Measurements from ENCODE around the gene RNF145. TPM values are rescaled to one million over a fixed set of nuclear protein-coding genes. Genes with fewer than 3 reads are reported as not detected.

The RNF145 gene
- total and polyA plus RNA-seq, 2 of the 13 experiments (the other 11 are each of a cell fraction or from before 2014, with no cell fraction given): 24.6 TPM

GRCh38 chr5:159123700-159124099 is 85.7 kb downstream of the RNF145 start (continued):
- no peak for TF ChIP-seq BRF2 (CRISPR knock-in tag; IDR thresholded peaks at IDR 0.05)
- TF ChIP-seq ZNF776 (CRISPR knock-in tag; IDR thresholded peaks at IDR 0.05): no peak
- TF ChIP-seq ZMYM2 (CRISPR knock-in tag; IDR thresholded peaks at IDR 0.05): no peak

DNA sequence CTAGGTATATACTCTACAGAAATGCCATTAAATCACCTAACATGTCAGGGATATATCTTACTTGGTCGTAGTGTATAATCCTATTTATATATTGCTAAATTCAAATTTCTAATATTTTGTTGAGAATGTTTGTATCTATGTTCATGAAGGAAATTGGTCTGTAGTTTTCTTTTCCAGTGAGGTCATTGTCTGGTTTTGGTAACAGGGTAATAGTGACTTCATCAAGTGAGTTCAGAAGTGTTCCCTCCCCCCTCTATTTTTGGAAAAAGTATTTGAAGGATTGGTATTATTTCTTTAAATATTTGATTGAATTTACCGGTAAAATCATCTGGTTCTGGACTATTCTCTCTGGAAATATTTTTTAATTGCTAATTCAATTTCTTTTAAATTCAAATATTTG is 86.2 kb downstream of the RNF145 start:
- no peaks in the 10 kb centered on the region for H3K27me3 ChIP-seq (ENCODE audit: control insufficient read depth in 1 of 2, insufficient read depth in 2 of 2, low read length in 2 of 2)
- no peak overlapping the region for H3K4me3 ChIP-seq (replicated peaks in 1 of 3; ENCODE audit: insufficient read depth in 1 of 3, low read depth in 2 of 3, low read length in 3 of 3)
- FAIRE-seq: no peak
- H3K4me1 ChIP-seq (ENCODE audit: insufficient read depth, low read length): peaks cover 12% of the 10 kb centered on the region; the same call in 1 of the 2 replicates
- no peaks in the 10 kb centered on the region for H3K79me2 ChIP-seq (ENCODE audit: insufficient read depth, low read length)
- no peak overlapping the region for H2AFZ ChIP-seq (ENCODE audit: low read length)
- H3K9ac ChIP-seq (ENCODE audit: insufficient read depth, low read depth, low read length): no peak overlapping the region
- no peak for ATAC-seq
- TF ChIP-seq ZNF724P (CRISPR knock-in tag; IDR thresholded peaks at IDR 0.05; ENCODE audit: borderline replicate concordance) (no peak), CENPT (CRISPR knock-in tag; IDR thresholded peaks at IDR 0.05; ENCODE audit: low read depth) (no peak), ZNF747 (CRISPR knock-in tag; IDR thresholded peaks at IDR 0.05; ENCODE audit: borderline replicate concordance) (no peak), CBX2 (IDR thresholded peaks at IDR 0.05; ENCODE audit: low read depth, low read length) (no peak), CBX2 (CRISPR knock-in tag; IDR thresholded peaks at IDR 0.05; ENCODE audit: low read depth) (no peak), BATF2 (CRISPR knock-in tag; IDR thresholded peaks at IDR 0.05) (no peak), ZNF713 (CRISPR knock-in tag; IDR thresholded peaks at IDR 0.05) (no peak), PRDM15 (CRISPR knock-in tag; IDR thresholded peaks at IDR 0.05) (no peak), ZNF552 (CRISPR knock-in tag; IDR thresholded peaks at IDR 0.05; ENCODE audit: borderline replicate concordance) (no peak)
- no peak overlapping the region for H3K27ac ChIP-seq (ENCODE audit: extremely low read length, insufficient read depth, low read length)
- WGBS (ENCODE audit: low lambda C conversion rate): 0% methylated on average over 2 of the region's 2 CpGs
- DNase-seq (ENCODE audit: low spot score): no peak
- ChIA-PET POLR2A (no interaction called here), CTCF (ENCODE audit: low intra/inter-chr PET ratio, low total read pairs) (no interaction called here)
- in situ Hi-C loops (cut with HindIII; ENCODE audit: extremely low pct_ligation_motif_present, low pct_unique_long_range_greater_than_20kb): no loop called here
- no peak overlapping the region for H3K4me2 ChIP-seq (ENCODE audit: low read depth, low read length)
- H4K20me1 ChIP-seq (ENCODE audit: insufficient read depth, low read length): no peaks in the 10 kb centered on the region
- no peaks in the 10 kb centered on the region for H3K9me3 ChIP-seq (ENCODE audit: low read length)
- no peaks in the 10 kb centered on the region for H3K36me3 ChIP-seq (replicated peaks in 1 of 2; ENCODE audit: control insufficient read depth in 1 of 2, insufficient read depth in 2 of 2, low read length in 2 of 2)
- no TSS peak for BruUV-seq (replicated peaks)
- intact Hi-C loops (cut with micrococcal nuclease; ENCODE audit: unreplicated experiment): no loop called here

Measured in HepG2 (cell line).